ENCODE results near the gene C2orf76.

DNA sequence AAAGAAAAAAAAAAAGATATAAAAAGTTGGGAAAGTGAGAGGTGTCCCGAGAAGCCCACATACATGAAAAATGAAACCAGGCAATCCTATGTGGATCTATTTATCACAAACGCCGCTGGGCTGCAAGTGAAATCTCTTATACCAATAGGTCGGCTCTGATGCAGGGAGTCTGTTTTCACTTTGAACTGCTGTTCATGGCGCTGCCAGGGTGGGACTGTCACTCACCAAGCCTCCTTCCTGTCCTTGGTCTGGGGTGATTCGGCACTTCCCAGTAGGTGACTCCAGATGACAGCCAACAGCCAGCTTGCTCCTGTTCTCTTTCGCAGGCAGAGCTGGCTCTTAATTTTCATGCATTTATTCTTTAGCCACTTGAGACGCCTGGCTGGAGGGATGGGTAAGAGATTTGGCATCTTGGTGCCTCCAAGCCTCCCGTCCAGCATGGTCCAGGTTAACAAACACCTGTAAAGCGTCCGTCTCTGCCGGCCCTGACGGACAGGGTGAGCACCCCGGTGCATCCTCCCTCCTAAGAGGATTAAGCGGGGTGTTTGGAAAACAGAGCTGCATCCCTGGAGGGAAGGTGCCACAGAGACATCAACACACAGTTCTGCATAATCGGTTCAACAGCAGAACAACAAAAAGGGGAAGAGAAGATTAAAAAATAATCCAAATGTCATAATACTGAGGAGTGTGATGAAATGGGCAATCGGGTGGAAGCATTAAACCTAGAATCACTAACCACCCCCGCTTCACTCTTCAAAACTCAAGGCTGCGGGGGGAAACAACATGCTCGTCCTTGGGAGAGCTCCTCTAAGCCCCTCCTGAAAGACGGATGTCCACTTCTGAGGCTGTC lies 84.3 kb downstream of the C2orf76 start:
- TF ChIP-seq, protein P1, sequence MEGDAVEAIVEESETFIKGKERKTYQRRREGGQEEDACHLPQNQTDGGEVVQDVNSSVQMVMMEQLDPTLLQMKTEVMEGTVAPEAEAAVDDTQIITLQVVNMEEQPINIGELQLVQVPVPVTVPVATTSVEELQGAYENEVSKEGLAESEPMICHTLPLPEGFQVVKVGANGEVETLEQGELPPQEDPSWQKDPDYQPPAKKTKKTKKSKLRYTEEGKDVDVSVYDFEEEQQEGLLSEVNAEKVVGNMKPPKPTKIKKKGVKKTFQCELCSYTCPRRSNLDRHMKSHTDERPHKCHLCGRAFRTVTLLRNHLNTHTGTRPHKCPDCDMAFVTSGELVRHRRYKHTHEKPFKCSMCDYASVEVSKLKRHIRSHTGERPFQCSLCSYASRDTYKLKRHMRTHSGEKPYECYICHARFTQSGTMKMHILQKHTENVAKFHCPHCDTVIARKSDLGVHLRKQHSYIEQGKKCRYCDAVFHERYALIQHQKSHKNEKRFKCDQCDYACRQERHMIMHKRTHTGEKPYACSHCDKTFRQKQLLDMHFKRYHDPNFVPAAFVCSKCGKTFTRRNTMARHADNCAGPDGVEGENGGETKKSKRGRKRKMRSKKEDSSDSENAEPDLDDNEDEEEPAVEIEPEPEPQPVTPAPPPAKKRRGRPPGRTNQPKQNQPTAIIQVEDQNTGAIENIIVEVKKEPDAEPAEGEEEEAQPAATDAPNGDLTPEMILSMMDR (IDR thresholded peaks at IDR 0.05; ENCODE audit: poor library complexity, severe bottlenecking) = no peak
- TF ChIP-seq RAD21 (conservative IDR thresholded peaks at IDR 0.05) (no peak), POLR2AphosphoS5 (IDR thresholded peaks at IDR 0.05) (no peak), EZH2 (IDR thresholded peaks at IDR 0.05; ENCODE audit: borderline replicate concordance, insufficient read depth, low read length, poor library complexity, severe bottlenecking) (no peak), EP300 (conservative IDR thresholded peaks at IDR 0.05; ENCODE audit: poor library complexity, severe bottlenecking) (no peak), MXI1 (conservative IDR thresholded peaks at IDR 0.05; ENCODE audit: poor library complexity, severe bottlenecking) (no peak)
- TF ChIP-seq, protein P2, sequence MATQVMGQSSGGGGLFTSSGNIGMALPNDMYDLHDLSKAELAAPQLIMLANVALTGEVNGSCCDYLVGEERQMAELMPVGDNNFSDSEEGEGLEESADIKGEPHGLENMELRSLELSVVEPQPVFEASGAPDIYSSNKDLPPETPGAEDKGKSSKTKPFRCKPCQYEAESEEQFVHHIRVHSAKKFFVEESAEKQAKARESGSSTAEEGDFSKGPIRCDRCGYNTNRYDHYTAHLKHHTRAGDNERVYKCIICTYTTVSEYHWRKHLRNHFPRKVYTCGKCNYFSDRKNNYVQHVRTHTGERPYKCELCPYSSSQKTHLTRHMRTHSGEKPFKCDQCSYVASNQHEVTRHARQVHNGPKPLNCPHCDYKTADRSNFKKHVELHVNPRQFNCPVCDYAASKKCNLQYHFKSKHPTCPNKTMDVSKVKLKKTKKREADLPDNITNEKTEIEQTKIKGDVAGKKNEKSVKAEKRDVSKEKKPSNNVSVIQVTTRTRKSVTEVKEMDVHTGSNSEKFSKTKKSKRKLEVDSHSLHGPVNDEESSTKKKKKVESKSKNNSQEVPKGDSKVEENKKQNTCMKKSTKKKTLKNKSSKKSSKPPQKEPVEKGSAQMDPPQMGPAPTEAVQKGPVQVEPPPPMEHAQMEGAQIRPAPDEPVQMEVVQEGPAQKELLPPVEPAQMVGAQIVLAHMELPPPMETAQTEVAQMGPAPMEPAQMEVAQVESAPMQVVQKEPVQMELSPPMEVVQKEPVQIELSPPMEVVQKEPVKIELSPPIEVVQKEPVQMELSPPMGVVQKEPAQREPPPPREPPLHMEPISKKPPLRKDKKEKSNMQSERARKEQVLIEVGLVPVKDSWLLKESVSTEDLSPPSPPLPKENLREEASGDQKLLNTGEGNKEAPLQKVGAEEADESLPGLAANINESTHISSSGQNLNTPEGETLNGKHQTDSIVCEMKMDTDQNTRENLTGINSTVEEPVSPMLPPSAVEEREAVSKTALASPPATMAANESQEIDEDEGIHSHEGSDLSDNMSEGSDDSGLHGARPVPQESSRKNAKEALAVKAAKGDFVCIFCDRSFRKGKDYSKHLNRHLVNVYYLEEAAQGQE (IDR thresholded peaks at IDR 0.05; ENCODE audit: borderline replicate concordance) = no peak
